SIG-M5 (cell line): ENCODE measurements around the gene ANGEL2.

ENCODE experiments used
- DNase-seq: peaks from one replicate; lab custom pipeline; 2025; lab: John Stamatoyannopoulos, UW

The ANGEL2 gene

DNA sequence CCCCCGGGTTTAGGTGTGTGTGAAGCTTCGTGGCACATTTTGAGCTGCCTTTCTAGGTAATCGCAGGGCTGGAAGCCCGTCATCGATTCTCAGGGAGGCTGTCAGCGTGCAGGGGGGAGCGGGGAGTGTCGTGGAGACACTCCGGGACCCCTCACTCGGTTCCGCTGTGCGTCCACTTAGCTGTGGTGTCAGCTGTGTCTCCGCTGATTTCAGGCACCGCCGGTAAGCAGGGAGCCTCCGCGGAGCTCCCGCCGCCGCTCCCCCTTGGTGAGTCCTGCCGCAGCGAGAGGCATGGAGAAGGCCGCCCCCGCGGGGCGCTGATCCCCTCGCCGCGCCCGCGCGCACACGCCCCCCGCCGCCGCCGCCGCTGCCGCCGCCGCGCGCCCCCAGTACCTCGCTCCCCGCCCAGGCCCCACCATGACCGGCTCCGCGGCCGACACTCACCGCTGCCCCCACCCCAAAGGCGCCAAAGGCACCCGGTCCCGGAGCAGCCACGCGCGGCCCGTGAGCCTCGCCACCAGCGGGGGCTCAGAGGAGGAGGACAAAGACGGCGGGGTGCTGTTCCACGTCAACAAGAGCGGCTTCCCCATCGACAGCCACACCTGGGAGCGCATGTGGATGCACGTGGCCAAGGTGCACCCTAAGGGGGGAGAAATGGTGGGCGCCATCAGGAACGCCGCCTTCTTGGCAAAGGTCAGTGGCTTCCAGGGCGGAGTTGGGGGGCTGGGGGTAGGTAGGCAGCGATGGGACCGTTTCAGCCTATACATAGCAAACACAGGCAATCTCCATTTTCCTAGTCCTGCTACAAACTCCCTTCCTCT is 64.3 kb downstream of the ANGEL2 start:
- no peak for DNase-seq

DNA sequence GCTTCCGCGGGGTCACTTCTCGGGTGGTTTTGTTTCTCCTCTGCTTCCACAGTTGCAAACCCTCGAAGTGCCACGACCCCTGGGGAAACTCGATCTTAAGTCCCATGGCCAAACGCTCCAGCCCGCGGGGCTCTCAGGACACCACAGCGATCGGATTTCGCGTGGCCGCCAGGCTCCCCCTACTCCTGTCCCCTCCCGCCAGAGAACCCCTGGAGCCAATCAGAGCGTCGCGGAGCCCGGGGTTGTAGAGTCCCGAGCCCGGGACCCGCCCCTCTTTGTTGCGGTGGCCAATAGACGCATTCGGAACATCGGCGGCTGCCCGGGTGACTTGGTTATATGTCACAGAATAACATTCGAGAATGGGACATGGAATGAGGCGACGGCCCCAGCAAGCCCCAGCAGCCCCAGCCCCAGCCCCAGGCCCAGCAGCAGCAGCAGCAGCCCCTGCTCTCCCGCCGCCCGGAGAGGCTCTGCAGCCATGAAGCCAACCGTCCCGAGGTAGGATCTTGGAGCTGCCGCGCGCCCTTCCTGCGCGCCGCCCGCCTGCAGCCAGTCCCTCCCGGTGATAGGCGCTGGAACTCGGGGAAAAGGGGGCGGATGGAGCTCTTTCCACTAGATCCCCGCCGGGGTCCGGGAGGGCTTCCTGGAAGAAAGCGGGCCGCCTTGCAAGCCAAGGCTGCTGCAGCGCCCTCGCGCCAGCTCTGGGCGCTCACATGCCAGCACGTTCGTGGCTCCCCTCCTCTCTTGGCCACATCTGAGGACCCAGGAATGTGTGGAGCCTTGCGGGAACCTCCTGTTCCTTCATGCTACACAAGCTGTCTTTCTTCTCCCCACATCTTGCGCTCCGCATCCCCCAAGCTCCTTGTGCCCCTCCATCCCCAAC is 65.2 kb downstream of the ANGEL2 start, which contains the start of gene VASH2:
VASH2 (plus strand) TSS at position 299 of the 883 bp plus-strand sequence. CDS start 1,002 bp downstream, outside the sequence.
- DNase-seq, result no peak

DNA sequence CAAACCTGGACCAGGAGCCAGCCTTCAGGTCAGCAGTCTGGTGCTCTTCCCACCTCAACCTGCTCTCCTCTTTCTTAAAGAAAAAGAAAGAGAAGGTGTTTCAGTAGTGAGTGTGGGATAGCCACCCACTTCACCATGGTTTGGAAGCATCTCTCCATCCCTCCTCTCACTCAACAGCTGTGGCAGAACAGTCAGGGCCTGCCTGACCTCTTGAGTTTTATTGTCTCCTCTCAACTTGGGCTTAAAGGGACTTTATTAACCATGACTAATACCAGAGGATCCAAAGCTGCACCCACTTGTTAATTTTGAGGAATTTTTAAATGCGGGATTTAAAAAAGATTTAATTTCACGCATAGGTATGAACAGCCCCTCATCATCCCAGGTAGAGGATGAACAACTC is 65.9 kb downstream of the ANGEL2 start:
- DNase-seq, result no peak

DNA sequence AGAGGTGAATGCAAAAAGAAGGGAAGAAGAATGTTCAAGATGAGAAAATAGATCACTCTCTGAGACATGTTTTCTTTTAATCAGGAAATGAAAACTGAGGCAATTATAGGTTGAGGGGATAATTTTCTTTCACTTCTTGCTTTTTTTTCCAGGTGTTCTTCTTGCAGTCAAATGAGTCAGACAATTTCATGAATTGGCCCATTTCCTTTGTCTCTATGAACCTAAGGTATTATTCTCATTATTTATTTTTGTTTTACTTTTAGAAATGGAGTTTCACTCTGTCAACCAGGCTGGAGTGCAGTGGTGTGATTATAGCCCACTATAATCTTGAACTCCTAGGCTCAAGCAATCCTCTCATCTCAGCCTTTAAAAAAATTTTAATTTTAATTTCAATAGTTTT is 68.8 kb downstream of the ANGEL2 start:
- no peak for DNase-seq

DNA sequence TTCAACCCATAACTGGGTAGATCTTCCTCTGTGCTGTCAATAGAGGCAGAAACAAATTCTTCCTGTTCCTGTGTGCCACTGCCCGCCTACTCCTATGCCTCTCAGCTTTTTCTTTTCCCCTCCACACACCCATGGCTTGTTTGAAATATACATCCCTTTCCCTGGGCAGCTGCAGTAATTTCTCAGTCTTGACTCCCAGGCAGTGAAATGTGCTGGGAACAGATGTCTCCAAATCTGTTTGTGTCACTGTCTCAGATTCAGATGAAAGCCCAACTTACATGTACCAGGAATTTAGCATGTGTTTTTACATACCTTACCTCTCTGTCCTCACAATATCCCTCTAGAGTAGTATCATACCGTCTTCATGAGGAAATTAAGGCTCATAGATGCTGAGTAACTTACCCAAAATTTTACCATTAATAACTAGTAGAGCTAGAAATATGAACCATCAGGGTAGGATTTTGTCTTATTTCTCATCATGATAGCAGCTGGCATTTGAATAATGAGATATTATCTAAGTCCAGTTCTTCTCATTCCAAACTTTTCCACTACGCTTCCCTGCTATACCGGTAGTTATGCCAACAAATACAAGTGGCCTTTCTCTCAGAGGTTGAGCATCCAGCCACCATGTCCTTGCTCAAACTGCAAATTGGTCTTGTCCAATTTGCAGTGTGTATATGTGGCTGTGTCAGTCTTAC is 70.1 kb downstream of the ANGEL2 start:
- no peak for DNase-seq

DNA sequence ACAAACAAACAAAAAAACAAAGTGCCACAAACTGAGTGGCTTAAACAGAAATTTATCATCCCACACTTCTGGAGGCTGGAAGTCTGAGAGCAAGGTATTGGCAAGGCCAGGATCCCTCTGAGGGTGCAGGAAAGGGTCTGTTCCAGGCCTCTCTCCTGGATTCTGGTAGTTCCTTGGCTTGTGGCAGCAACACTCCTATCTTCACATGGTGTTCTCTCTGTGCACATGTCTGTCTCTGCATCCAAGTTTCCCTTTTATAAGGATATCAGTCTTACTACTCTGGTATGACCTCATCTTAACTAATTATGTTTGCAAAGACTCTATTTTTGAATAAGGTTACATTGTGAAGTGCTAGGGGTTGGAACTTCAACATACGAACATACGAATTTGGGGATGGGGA is 70.6 kb downstream of the ANGEL2 start:
- DNase-seq, result no peak

DNA sequence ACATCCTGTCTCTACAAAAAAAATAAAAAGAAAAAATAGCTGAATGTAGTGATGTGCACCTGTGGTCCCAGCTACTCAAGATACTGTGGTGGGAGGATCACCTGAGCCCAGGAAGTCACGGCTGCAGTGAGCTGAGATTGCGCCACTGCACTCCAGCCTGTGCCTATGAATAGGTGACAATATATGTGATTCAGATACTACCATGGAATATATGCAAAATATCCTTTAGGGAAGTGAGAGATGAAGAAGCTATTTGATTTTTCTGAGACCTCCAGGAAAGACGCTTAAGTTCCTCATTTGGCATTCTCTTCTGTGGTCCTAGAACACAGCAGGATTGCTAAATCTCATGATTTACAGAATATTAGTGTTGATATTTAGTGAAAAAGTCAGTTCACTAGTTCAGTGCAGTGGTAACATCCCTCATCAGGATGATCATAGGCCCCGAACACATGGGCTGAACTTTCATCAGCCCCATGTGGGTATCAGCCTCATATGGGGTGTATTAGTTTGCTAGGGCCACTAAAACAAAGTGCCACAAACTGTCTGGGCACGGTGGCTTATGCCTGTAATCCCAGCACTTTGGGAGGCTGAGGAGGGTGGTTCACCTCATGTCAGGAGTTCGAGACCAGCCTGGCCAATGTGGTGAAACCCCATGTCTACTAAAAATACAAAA is 71.3 kb downstream of the ANGEL2 start:
- DNase-seq, result peak; percentile 33

DNA sequence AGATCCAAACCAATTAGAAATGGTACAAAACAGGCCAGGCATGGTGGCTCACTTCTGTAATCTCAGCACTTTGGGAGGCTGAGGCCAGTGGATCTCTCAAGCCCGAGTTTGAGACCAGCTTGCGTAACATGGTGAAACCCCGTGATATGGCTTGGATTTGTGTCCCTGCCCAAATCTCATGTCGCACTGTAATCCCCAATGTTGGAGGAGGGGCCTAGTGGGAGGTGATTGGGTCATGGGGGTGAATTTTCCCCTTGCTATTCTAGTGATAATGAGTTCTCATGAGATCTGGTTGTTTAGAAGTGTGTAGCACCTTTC is 72.3 kb downstream of the ANGEL2 start:
- no peak for DNase-seq

DNA sequence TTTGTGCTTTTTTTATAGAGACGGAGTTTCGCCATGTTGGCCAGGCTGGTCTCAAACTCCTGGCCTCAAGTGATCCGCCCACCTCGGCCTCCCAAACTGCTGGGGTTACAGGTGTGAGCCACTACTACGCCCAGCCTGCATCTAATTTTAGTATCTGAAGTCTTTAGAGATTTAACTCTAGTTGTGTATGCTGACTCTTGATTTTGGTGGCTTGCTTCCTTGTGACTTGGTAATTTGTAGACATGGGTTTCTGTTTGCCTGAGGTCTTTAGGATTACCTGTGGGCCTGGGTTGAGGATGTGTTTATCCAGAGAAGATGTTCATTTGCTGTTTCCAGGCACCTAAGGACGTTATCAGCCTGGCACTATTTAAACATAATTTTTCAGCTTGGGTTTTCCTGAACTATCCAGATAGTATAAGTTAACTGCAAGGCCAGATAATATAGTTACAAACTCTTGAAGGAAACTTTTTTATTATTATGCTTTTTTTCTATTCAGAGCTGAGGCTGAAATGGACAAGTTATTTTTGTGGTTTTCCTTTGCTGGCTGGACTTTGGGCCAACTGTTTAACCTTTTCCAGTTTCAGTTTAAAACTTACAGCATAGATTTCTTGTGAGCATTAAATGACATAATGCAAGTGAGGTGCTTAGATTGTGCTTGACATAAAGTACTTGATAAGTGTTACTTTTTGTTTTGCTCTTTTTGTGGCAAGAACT is 72.8 kb downstream of the ANGEL2 start:
- no peak for DNase-seq
